Measurements from ENCODE around the gene IMPACT.

- TF ChIP-seq TEAD4 (IDR thresholded peaks at IDR 0.05): no peak
- TF ChIP-seq EP300 (IDR thresholded peaks at IDR 0.05; ENCODE audit: borderline replicate concordance): no peak
- no peak for TF ChIP-seq CEBPB (IDR thresholded peaks at IDR 0.05)
Measured at GRCh38 chr18:24378598-24378997, 47.9 kb upstream of the IMPACT start.

Data from Ishikawa (cell line).